ENCODE measurements around the gene NEK6. TPM values are rescaled to one million over a fixed set of nuclear protein-coding genes. Genes with fewer than 3 reads are reported as not detected.

The NEK6 gene
- total and polyA plus RNA-seq, 10 of the 15 experiments (the other 5 are each of a cell fraction or from before 2014, with no cell fraction given), result 31.3 to 161 (median 89.2) TPM

GRCh38 chr9:124399323-124399967, 141.7 kb downstream of the NEK6 start (continued):
- TF ChIP-seq, protein P1, sequence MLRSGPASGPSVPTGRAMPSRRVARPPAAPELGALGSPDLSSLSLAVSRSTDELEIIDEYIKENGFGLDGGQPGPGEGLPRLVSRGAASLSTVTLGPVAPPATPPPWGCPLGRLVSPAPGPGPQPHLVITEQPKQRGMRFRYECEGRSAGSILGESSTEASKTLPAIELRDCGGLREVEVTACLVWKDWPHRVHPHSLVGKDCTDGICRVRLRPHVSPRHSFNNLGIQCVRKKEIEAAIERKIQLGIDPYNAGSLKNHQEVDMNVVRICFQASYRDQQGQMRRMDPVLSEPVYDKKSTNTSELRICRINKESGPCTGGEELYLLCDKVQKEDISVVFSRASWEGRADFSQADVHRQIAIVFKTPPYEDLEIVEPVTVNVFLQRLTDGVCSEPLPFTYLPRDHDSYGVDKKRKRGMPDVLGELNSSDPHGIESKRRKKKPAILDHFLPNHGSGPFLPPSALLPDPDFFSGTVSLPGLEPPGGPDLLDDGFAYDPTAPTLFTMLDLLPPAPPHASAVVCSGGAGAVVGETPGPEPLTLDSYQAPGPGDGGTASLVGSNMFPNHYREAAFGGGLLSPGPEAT (IDR thresholded peaks at IDR 0.05; ENCODE audit: low read depth), result no peak

- Histone ChIP-seq H3K79me2 (ENCODE audit: control insufficient read depth, insufficient read depth, low read length) (peaks cover 5% of the 10 kb centered on the region), H3K27ac (ENCODE audit: control insufficient read depth, insufficient read depth) (no peak overlapping the region), H3K27me3 (replicated peaks in 1 of 2; ENCODE audit: control insufficient read depth in 2 of 2, insufficient read depth in 2 of 2, low read length in 1 of 2) (no peaks in the 10 kb centered on the region), H3K9ac (ENCODE audit: control insufficient read depth, insufficient read depth, low read length) (no peak overlapping the region), H3K4me3 (no peak overlapping the region), H4K20me1 (ENCODE audit: control insufficient read depth, insufficient read depth) (no peaks in the 10 kb centered on the region), H3K4me1 (ENCODE audit: control insufficient read depth, insufficient read depth, low read length) (no peaks in the 10 kb centered on the region), H3K4me2 (ENCODE audit: control insufficient read depth, insufficient read depth) (no peak overlapping the region), H3K36me3 (ENCODE audit: control insufficient read depth in 2 of 2, insufficient read depth in 2 of 2, low read length in 1 of 2) (peaks cover 16 to 41% of the 10 kb centered on the region in 2 experiments), H3K9me3 (replicated peaks; ENCODE audit: control insufficient read depth, insufficient read depth, low read length) (no peaks in the 10 kb centered on the region), H2AFZ (ENCODE audit: control insufficient read depth, low read depth, low read length) (no peak overlapping the region)
- POLR2A ChIA-PET, result interaction anchor here (1.0 kb wide), 1 partner anchor 21 kb away, joined by 3 read pairs; no protein-coding TSS in a partner anchor
- in situ Hi-C loops (cut with MboI), result no loop called here
- intact Hi-C loops (cut with micrococcal nuclease; ENCODE audit: unreplicated experiment), result no loop called here
- CTCF ChIA-PET, result interaction anchor here (1.0 to 1.7 kb wide), 5 partner anchors 10 to 273 kb away, joined by 3 to 5 read pairs (median 3); partner anchors contain the start of gene PSMB7
- ATAC-seq (no peak), DNase-seq (ENCODE audit: low read depth, low spot score) (no peak), FAIRE-seq (no peak)
- no TSS peak for BruUV-seq (replicated peaks)
- 71% methylated on average over 15 of the region's 15 CpGs for WGBS (ENCODE audit: insufficient coverage, insufficient replicate concordance, low lambda C conversion rate, missing lambda C conversion rate)
- RAD21 ChIA-PET (ENCODE audit: unreplicated experiment), result interaction anchor here (0.6 to 1.4 kb wide), 2 partner anchors 9 to 539 kb away, joined by 3 read pairs; no protein-coding TSS in a partner anchor
- SMC1A ChIA-PET (ENCODE audit: uncharacterized antibody, unreplicated experiment), result interaction anchor here (0.6 to 1.0 kb wide), 3 partner anchors 10 to 137 kb away, joined by 3 read pairs; no protein-coding TSS in a partner anchor
- TF ChIP-seq BHLHE40 (IDR thresholded peaks at IDR 0.05; ENCODE audit: borderline replicate concordance in 1 of 2, low read depth in 2 of 2, low read length in 1 of 2), result no peak
- no peak for TF ChIP-seq SIN3A (IDR thresholded peaks at IDR 0.05; ENCODE audit: low read depth, low read length)
- no peak for TF ChIP-seq IRF4 (IDR thresholded peaks at IDR 0.05; ENCODE audit: low read depth, low read length)
- TF ChIP-seq MYB (IDR thresholded peaks at IDR 0.05; ENCODE audit: borderline replicate concordance, low read depth, low read length), result no peak
- TF ChIP-seq USF1 (IDR thresholded peaks at IDR 0.05; ENCODE audit: borderline replicate concordance, extremely low read length, insufficient read depth, low read depth, low read length), result no peak
- no peak for TF ChIP-seq ZSCAN29 (IDR thresholded peaks at IDR 0.05)
- TF ChIP-seq ESRRA (IDR thresholded peaks at IDR 0.05; ENCODE audit: low read length), result no peak
- no peak for TF ChIP-seq PRDM15 (CRISPR knock-in tag; IDR thresholded peaks at IDR 0.05)
- TF ChIP-seq RAD21 (IDR thresholded peaks at IDR 0.05; ENCODE audit: insufficient read depth, low read depth, low read length), result no peak
- no peak for TF ChIP-seq EED (IDR thresholded peaks at IDR 0.05; ENCODE audit: low read depth)
- no peak for TF ChIP-seq ASH2L (IDR thresholded peaks at IDR 0.05; ENCODE audit: borderline replicate concordance, low read depth)
- TF ChIP-seq BCL11A (IDR thresholded peaks at IDR 0.05; ENCODE audit: low read depth, low read length), result no peak
Measured at GRCh38 chr9:124399968-124400940, 142.5 kb downstream of the NEK6 start.

Data from GM12878 (cell line).